ENCODE measurements around the gene ERFE. TPM values are rescaled to one million over a fixed set of nuclear protein-coding genes. Genes with fewer than 3 reads are reported as not detected.

The ERFE gene
- total and polyA plus RNA-seq, 5 experiments from 2014 or later, result not detected

GRCh38 chr2:238129166-238130010, 29.4 kb upstream of the ERFE start:
- Mint-ChIP-seq H3K9me3 (no peaks in the 10 kb centered on the region), H3K36me3 (no peaks in the 10 kb centered on the region), H3K27me3 (no peaks in the 10 kb centered on the region), H3K4me3 (no peak overlapping the region), H3K4me1 (no peaks in the 10 kb centered on the region), H3K27ac (no peak overlapping the region)
- ATAC-seq, result no peak
- peak in 1 of 10 donors; percentile 2 for DNase-seq
- POLR2A ChIA-PET, result no interaction called here

DNA sequence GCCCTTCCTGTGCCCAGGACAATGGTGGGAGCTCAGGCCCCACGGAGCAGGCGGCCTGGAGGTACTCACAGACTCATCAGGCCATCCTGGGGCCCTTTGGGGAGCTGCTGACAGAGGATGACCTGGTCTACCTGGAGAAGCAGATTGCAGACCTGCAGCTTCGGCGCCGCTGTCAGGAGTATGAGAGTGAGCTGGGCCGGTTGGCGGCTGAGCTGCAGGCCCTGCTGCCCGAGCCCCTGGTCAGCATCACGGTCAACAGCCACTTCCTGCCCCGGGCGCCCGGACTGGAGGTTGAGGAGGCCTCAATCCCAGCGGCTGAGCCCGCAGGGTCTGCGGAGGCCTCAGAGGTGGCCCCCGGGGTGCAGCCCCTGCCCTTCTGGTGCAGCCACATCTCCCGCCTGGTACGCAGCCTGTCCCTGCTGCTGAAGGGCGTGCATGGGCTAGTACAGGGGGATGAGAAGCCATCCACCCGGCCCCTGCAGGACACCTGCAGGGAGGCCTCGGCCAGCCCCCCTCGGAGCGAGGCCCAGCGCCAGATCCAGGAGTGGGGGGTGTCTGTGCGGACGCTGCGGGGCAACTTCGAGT, 28.6 kb upstream of the ERFE start:
- no peak overlapping the region for H3K4me3 Mint-ChIP-seq
- no peak for ATAC-seq
- H3K27ac Mint-ChIP-seq, result no peak overlapping the region
- POLR2A ChIA-PET, result no interaction called here
- no peaks in the 10 kb centered on the region for H3K4me1 Mint-ChIP-seq
- peak in 1 of 10 donors; percentile 4 for DNase-seq
- H3K36me3 Mint-ChIP-seq, result no peaks in the 10 kb centered on the region
- no peaks in the 10 kb centered on the region for H3K9me3 Mint-ChIP-seq
- no peaks in the 10 kb centered on the region for H3K27me3 Mint-ChIP-seq

- POLR2A ChIA-PET, result no interaction called here
Observed at GRCh38 chr2:238130696-238131628, 27.8 kb upstream of the ERFE start.

DNA sequence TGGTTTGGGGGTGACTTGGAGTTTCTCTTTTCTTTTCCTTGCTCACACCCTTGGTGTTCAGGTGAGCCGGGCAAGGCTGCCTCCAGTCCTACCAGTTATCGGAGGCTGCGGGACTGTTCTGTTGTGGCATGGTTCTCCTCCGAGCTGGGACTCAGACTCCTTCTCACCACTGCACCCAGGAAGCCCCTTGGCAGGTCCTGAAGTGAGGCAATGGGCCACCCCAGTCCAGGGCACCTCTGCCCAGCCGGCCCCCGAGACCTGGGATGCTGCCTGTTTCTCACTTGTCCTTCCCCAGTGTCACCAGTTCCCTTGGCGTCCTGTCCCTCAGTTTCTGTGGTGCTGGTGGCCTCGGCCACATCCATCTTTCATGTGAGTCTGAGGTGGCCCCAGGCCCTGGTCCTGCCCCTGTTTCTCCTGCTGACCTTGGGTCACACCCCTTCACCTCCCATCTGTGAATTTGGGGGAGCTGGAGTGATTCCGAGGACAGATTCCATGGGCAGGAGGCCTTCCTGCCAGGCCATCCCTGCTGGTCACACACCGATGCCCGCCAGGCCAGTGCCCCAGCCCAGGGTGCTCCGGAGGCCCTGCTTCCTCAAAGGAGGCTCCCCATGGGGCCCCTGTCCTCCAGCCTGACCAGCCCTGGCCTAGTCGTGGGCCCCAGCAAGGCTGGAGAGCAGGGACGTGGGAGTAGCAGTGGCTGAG, 26.9 kb upstream of the ERFE start:
- POLR2A ChIA-PET, result no interaction called here
- Mint-ChIP-seq H3K27me3 (no peaks in the 10 kb centered on the region), H3K36me3 (no peaks in the 10 kb centered on the region), H3K9me3 (no peaks in the 10 kb centered on the region), H3K4me3 (no peak overlapping the region), H3K4me1 (no peaks in the 10 kb centered on the region), H3K27ac (no peak overlapping the region)
- ATAC-seq (no peak), DNase-seq (peak in 2 of 10 donors; percentile 3 to 61)

More at GRCh38 chr2:238130696-238131628, 27.8 kb upstream of the ERFE start:
- ATAC-seq (no peak), DNase-seq (peak in 1 of 10 donors; percentile 6)
- no peak overlapping the region for H3K27ac Mint-ChIP-seq
- H3K27me3 Mint-ChIP-seq, result no peaks in the 10 kb centered on the region
- no peaks in the 10 kb centered on the region for H3K4me1 Mint-ChIP-seq
- no peaks in the 10 kb centered on the region for H3K36me3 Mint-ChIP-seq
- H3K4me3 Mint-ChIP-seq, result no peak overlapping the region
- no peaks in the 10 kb centered on the region for H3K9me3 Mint-ChIP-seq

- POLR2A ChIA-PET, result no interaction called here
- Mint-ChIP-seq H3K27ac (no peak overlapping the region), H3K27me3 (no peaks in the 10 kb centered on the region), H3K4me1 (no peaks in the 10 kb centered on the region), H3K9me3 (no peaks in the 10 kb centered on the region), H3K36me3 (no peaks in the 10 kb centered on the region), H3K4me3 (no peak overlapping the region)
- ATAC-seq (no peak), DNase-seq (peak in 1 of 10 donors; percentile 52)
Observed at GRCh38 chr2:238132463-238133450, 26.0 kb upstream of the ERFE start.

GRCh38 chr2:238133499-238134392, 25.0 kb upstream of the ERFE start:
- Mint-ChIP-seq H3K4me1 (peaks cover 0 to 5% (median 0%) of the 10 kb centered on the region in 4 donors), H3K27ac (peak overlapping the region in 2 of 10 donors; percentile 11 to 27), H3K36me3 (no peaks in the 10 kb centered on the region), H3K27me3 (no peaks in the 10 kb centered on the region), H3K9me3 (no peaks in the 10 kb centered on the region), H3K4me3 (no peak overlapping the region)
- DNase-seq, result peak in 2 of 10 donors; percentile 2 to 21
- no peak for ATAC-seq
- POLR2A ChIA-PET, result no interaction called here

DNA sequence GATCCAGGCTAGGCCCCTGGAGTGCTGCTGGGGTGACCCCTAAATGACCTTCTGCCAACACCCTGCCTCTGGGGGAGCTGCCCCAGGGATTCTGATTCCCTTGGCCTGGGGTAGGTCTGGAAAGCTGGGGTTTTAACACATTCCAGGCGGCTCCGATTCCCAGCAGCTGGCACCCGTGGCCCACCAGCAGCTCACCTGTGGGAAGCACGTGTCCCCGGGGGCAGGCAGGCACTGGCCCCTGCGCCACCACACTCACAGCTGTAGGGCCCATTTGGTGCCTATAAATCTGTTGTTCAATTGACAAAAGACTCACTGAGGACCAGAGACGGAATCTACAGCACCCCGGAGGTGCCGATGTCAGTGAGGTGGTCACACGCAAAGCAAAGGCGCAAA, 24.4 kb upstream of the ERFE start:
- H3K4me3 Mint-ChIP-seq, result no peak overlapping the region
- no peaks in the 10 kb centered on the region for H3K27me3 Mint-ChIP-seq
- POLR2A ChIA-PET, result interaction anchor here (1.0 kb wide), 1 partner anchor 207 kb away, joined by 3 read pairs; no protein-coding TSS in a partner anchor
- ATAC-seq (no peak), DNase-seq (peak in 1 of 10 donors; percentile 46)
- H3K36me3 Mint-ChIP-seq, result no peaks in the 10 kb centered on the region
- H3K27ac Mint-ChIP-seq, result peak overlapping the region in 1 of 10 donors; percentile 18
- H3K4me1 Mint-ChIP-seq, result peaks cover 0 to 5% (median 0%) of the 10 kb centered on the region in 4 donors
- no peaks in the 10 kb centered on the region for H3K9me3 Mint-ChIP-seq

DNA sequence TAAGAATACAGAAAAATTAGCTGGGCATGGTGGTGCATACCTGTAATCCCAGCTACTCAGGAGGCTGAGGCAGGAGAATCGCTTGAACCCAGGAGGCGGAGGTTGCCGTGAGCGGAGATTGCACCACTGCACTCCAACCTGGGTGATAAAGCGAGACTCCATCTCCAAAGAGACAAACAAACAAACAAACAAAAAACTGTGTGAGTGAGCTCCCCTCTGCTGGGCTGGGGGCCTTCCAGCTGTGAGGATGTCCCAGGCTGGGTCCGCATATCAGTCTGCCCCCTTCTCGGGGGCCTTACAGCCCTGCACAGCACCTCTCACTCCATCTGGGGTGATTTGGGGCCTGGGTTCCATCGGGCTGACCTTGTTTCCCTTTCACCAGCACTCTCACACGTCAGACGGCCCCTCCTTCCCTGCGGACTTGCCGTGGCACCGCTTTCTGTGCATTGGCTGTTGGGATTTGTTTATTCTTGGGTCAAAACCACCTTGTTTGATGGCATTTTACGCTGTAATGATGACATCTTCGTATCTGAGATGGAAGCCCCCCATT, 23.1 kb upstream of the ERFE start:
- Mint-ChIP-seq H3K27me3 (no peaks in the 10 kb centered on the region), H3K27ac (no peak overlapping the region)
- POLR2A ChIA-PET, result interaction anchor here (1.0 kb wide), 1 partner anchor 209 kb away, joined by 3 read pairs; no protein-coding TSS in a partner anchor

DNA sequence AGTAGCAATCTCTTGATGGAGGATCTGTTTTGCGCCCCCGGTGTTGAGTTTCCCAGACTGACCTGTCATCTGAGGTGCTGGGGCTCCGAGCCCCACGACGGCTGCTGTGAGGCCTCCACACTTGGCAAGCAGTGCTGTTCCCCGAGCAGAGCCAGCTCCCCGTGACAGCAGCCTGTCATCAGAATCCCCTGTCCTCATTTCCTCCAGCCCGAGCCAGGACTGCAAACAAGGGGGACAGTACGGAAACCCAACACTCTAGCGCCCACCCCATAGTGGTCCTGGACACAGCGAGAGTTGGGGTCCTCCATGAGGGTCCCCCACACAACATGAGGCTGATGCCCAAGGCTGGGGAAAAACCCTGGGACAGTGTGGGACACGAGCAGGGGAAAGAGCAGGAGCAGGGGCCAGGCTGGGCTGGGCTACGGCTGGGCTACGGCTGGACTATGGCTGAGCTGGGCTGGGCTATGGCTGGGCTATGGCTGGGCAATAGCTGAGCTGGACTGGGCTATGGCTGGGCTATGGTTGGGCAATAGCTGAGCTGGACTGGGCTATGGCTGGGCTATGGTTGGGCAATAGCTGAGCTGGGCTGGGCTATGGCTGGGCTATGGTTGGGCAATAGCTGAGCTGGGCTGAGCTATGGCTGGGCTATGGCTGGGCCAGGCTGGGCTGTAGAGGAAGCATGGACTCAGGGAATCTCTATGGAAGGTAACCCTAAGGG, 21.8 kb upstream of the ERFE start:
- DNase-seq (no peak), ATAC-seq (no peak)
- no peaks in the 10 kb centered on the region for H3K36me3 Mint-ChIP-seq
- H3K4me3 Mint-ChIP-seq, result no peak overlapping the region
- H3K4me1 Mint-ChIP-seq, result peaks cover 3 to 11% (median 8%) of the 10 kb centered on the region in 4 donors
- POLR2A ChIA-PET, result no interaction called here
- H3K27me3 Mint-ChIP-seq, result no peaks in the 10 kb centered on the region
- no peak overlapping the region for H3K27ac Mint-ChIP-seq
- no peaks in the 10 kb centered on the region for H3K9me3 Mint-ChIP-seq

More for the DNA sequence above, 23.1 kb upstream of the ERFE start:
- Mint-ChIP-seq H3K4me3 (no peak overlapping the region), H3K36me3 (no peaks in the 10 kb centered on the region), H3K4me1 (peaks cover 0 to 5% (median 0%) of the 10 kb centered on the region in 4 donors), H3K9me3 (no peaks in the 10 kb centered on the region)
- ATAC-seq (no peak), DNase-seq (no peak)

- no peak for ATAC-seq
- Mint-ChIP-seq H3K9me3 (no peaks in the 10 kb centered on the region), H3K4me3 (no peak overlapping the region), H3K36me3 (no peaks in the 10 kb centered on the region), H3K4me1 (peaks cover 3 to 11% (median 9%) of the 10 kb centered on the region in 4 donors), H3K27ac (peak overlapping the region in 1 of 10 donors; percentile 48), H3K27me3 (no peaks in the 10 kb centered on the region)
- no peak for DNase-seq
- POLR2A ChIA-PET, result no interaction called here
Observed at GRCh38 chr2:238137885-238138284, 20.9 kb upstream of the ERFE start.

Data from naive thymus-derived CD8-positive, alpha-beta T cell (primary cell).